ENCODE measurements around the gene PYM1.

DNA sequence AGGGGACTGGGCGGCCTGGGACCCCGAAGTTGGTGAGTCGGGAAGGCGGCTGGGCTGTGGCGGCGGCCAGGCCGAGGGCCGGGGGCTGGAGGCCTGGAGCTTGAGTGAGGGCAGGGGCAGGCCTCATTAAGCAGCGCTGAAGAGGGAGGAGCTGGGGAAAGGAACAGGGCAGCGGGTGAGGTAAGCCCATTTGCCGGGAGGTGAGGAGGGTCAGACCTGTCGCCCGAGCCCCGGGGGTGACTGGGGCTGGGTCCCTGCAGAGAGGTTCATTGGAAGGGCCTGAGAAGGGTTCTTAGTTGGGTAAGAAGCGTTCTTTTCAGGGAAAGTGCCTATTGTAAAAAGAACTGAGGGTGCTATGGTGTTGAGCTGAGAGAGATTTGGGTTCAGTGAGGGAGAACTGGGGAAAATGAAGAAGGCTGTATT is 46.6 kb upstream of the PYM1 start:
- TF ChIP-seq POLR2A (IDR thresholded peaks at IDR 0.05; ENCODE audit: low read depth, low read length) (no peak), POLR2AphosphoS5 (IDR thresholded peaks at IDR 0.05; ENCODE audit: low read depth, low read length) (peak; percentile 5; the same call in 1 of the 2 replicates), TAF1 (IDR thresholded peaks at IDR 0.05; ENCODE audit: low read depth, low read length) (no peak; the same call in 1 of the 2 replicates), PAX5 (IDR thresholded peaks at IDR 0.05; ENCODE audit: insufficient read depth, low read length, severe bottlenecking) (no peak)

Measured in GM12891 (cell line).